Liver (tissue), 9 donors: ENCODE data around the gene ABHD12. TPM values are rescaled to one million over a fixed set of nuclear protein-coding genes. Genes with fewer than 3 reads are reported as not detected.

Experiments used
- DNase-seq: peaks from one replicate; pipeline ENCODE4 v3.0.0-alpha.2; 2017; ENCODE audit warnings: low spot score
- H3K27ac ChIP-seq, 2 donors: one replicate each; pipeline ENCODE4 v1.7.0; 2013; ENCODE audit warnings: inconsistent platforms in 2 of 2, low read length in 2 of 2, control low read depth in 1 of 2, low read depth in 1 of 2, mild to moderate bottlenecking in 1 of 2
- H3K27me3 ChIP-seq, 4 donors: one replicate each; pipeline versions ENCODE4 v1.6.1 to v1.7.0; 2013; ENCODE audit warnings: low read length in 3 of 4, inconsistent platforms in 1 of 4, mild to moderate bottlenecking in 1 of 4, moderate library complexity in 1 of 4; ENCODE audit not compliant: control insufficient read depth in 4 of 4, insufficient read depth in 4 of 4
- H3K36me3 ChIP-seq, 4 donors: one replicate each; pipeline versions ENCODE4 v1.6.1 to v1.7.0; 2013; ENCODE audit warnings: low read length in 3 of 4, mild to moderate bottlenecking in 3 of 4, low read depth in 1 of 4, moderate library complexity in 1 of 4; ENCODE audit not compliant: control insufficient read depth in 4 of 4, insufficient read depth in 3 of 4
- H3K4me1 ChIP-seq, 4 donors: one replicate each; pipeline versions ENCODE4 v1.6.1 to v1.7.0; 2013; ENCODE audit warnings: low read length in 3 of 4, mild to moderate bottlenecking in 3 of 4, moderate library complexity in 1 of 4; ENCODE audit not compliant: control insufficient read depth in 4 of 4, insufficient read depth in 4 of 4
- H3K4me3 ChIP-seq, 3 donors: one replicate each; pipeline versions ENCODE4 v1.6.1 to v1.7.0; 2013; ENCODE audit warnings: low read length in 3 of 3, control low read depth in 1 of 3, low read depth in 1 of 3, mild to moderate bottlenecking in 1 of 3
- H3K9ac ChIP-seq, 2 donors: one replicate each; pipeline ENCODE4 v1.7.0; 2013; ENCODE audit warnings: low read length in 2 of 2, mild to moderate bottlenecking in 2 of 2, moderate library complexity in 2 of 2, control low read depth in 1 of 2, low read depth in 1 of 2
- H3K9me3 ChIP-seq, 4 donors: one replicate each; pipeline versions ENCODE4 v1.6.1 to v1.7.0; 2013; ENCODE audit warnings: low read length in 3 of 4; ENCODE audit not compliant: control insufficient read depth in 4 of 4
- FOXA1 ChIP-seq: IDR thresholded peaks from 2 replicates; pipeline ENCODE4 v1.6.1; 2016; ENCODE audit warnings: antibody characterized with exemption
- FOXA2 ChIP-seq: IDR thresholded peaks from 2 replicates; pipeline ENCODE4 v1.6.1; 2016; ENCODE audit warnings: antibody characterized with exemption
- GABPA ChIP-seq, 2 donors: IDR thresholded peaks in 1 of 2; conservative IDR thresholded peaks in 1 of 2; 2 replicates each; pipeline ENCODE4 v1.6.1; 2016; ENCODE audit warnings: antibody characterized with exemption in 2 of 2, mild to moderate bottlenecking in 1 of 2, moderate library complexity in 1 of 2
- HNF4A ChIP-seq, 2 donors: conservative IDR thresholded peaks; 2 replicates each; pipeline ENCODE4 v1.6.1; 2016; ENCODE audit warnings: antibody characterized with exemption in 2 of 2, mild to moderate bottlenecking in 2 of 2
- HNF4G ChIP-seq: IDR thresholded peaks from 2 replicates; pipeline ENCODE4 v1.6.1; 2016; ENCODE audit warnings: antibody characterized with exemption
- JUND ChIP-seq, 2 donors: IDR thresholded peaks; 2 replicates each; pipeline ENCODE4 v1.6.1; 2016; ENCODE audit warnings: antibody characterized with exemption in 2 of 2
- NR2F2 ChIP-seq: IDR thresholded peaks from 2 replicates; pipeline ENCODE4 v1.6.1; 2016; ENCODE audit warnings: antibody characterized with exemption
- RAD21 ChIP-seq, 2 donors: IDR thresholded peaks; 2 replicates each; pipeline ENCODE4 v1.6.1; 2016; ENCODE audit warnings: antibody characterized with exemption in 2 of 2, mild to moderate bottlenecking in 2 of 2
- REST ChIP-seq: IDR thresholded peaks from 2 replicates; pipeline ENCODE4 v1.6.1; 2016; ENCODE audit warnings: antibody characterized with exemption, mild to moderate bottlenecking
- RXRA ChIP-seq, 2 donors: IDR thresholded peaks; 2 replicates each; pipeline ENCODE4 v1.6.1; 2017 to 2018; ENCODE audit warnings: antibody characterized with exemption in 2 of 2, mild to moderate bottlenecking in 1 of 2
- SP1 ChIP-seq: IDR thresholded peaks from 2 replicates; pipeline ENCODE4 v1.6.1; 2018; ENCODE audit warnings: antibody characterized with exemption, mild to moderate bottlenecking
- TAF1 ChIP-seq: conservative IDR thresholded peaks from 2 replicates; pipeline ENCODE4 v1.6.1; 2016; ENCODE audit warnings: antibody characterized with exemption, mild to moderate bottlenecking
- YY1 ChIP-seq: IDR thresholded peaks from 2 replicates; pipeline ENCODE4 v1.6.1; 2016; ENCODE audit warnings: antibody characterized with exemption, mild to moderate bottlenecking
- WGBS: extraction: QIAGEN DNeasy Blood & Tissue Kit; methylation state at CpG from one replicate; pipeline ENCODE4 v1.1.7; 2013; 5-methylcytosine and 5-hydroxymethylcytosine counted together
- polyA plus RNA-seq, 2 donors: library from polyadenylated mRNA; stranded (reverse) in 1 of 2; unstranded in 1 of 2; fragments of 200-250 nt in 1 of 2; fragments of >200 nt in 1 of 2; fragmentation: Nextera tagmentation in 1 of 2; extraction: Ambion mirVana in 1 of 2; gene quantifications; one replicate each; pipeline versions ENCODE4 v1.2.1 to v1.2.3, GENCODE V29; 2013 to 2015
- total RNA-seq, 2 donors: library from RNA; depleted of rRNA; stranded (reverse); fragments of >200 nt; gene quantifications; one replicate each; pipeline ENCODE4 v1.2.3, GENCODE V29; 2014
- TF ChIP-seq, protein P1 (sequence below): fragments of 150-350 bp; IDR thresholded peaks from 2 replicates; pipeline ENCODE4 v1.5.1; 2017; ENCODE audit warnings: improper control_type of control experiment, low read depth, low read length; ENCODE audit not compliant: missing input control
- TF ChIP-seq, protein P2 (sequence below): IDR thresholded peaks from 2 replicates; pipeline ENCODE4 v1.6.1; 2016; ENCODE audit warnings: antibody characterized with exemption
- TF ChIP-seq, protein P3 (sequence below): IDR thresholded peaks from 2 replicates; pipeline ENCODE4 v1.6.1; 2016; ENCODE audit warnings: antibody characterized with exemption
- TF ChIP-seq, protein P4 (sequence below): IDR thresholded peaks from 2 replicates; pipeline ENCODE4 v1.6.1; 2016; ENCODE audit warnings: antibody characterized with exemption
- donor health status: healthy.
- donor health status: healthy.
- donor health status: healthy.
- donor health status: healthy.
- donor health status: healthy.

ABHD12 gene
- total and polyA plus RNA-seq, 4 donors, result 11.1 to 15.4 (median 12.9) TPM

GRCh38 chr20:25356271-25356933 lies 34.2 kb downstream of the ABHD12 start:
- DNase-seq, result no peak
- no peak overlapping the region for H3K9ac ChIP-seq
- 81% methylated on average over 10 of the region's 10 CpGs for WGBS
- H3K27me3 ChIP-seq, result no peaks in the 10 kb centered on the region
- H3K4me1 ChIP-seq, result peaks cover 0 to 3% (median 1%) of the 10 kb centered on the region in 4 donors
- no peak overlapping the region for H3K4me3 ChIP-seq
- no peaks in the 10 kb centered on the region for H3K9me3 ChIP-seq
- no peak for TF ChIP-seq RAD21 (IDR thresholded peaks at IDR 0.05)
- no peak for TF ChIP-seq HNF4A (conservative IDR thresholded peaks at IDR 0.05)
- TF ChIP-seq, protein P1, sequence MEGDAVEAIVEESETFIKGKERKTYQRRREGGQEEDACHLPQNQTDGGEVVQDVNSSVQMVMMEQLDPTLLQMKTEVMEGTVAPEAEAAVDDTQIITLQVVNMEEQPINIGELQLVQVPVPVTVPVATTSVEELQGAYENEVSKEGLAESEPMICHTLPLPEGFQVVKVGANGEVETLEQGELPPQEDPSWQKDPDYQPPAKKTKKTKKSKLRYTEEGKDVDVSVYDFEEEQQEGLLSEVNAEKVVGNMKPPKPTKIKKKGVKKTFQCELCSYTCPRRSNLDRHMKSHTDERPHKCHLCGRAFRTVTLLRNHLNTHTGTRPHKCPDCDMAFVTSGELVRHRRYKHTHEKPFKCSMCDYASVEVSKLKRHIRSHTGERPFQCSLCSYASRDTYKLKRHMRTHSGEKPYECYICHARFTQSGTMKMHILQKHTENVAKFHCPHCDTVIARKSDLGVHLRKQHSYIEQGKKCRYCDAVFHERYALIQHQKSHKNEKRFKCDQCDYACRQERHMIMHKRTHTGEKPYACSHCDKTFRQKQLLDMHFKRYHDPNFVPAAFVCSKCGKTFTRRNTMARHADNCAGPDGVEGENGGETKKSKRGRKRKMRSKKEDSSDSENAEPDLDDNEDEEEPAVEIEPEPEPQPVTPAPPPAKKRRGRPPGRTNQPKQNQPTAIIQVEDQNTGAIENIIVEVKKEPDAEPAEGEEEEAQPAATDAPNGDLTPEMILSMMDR, result no peak
- TF ChIP-seq, protein P2, sequence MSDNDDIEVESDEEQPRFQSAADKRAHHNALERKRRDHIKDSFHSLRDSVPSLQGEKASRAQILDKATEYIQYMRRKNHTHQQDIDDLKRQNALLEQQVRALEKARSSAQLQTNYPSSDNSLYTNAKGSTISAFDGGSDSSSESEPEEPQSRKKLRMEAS, result no peak
- TF ChIP-seq NR2F2, result no peak
- TF ChIP-seq FOXA1, result no peak
- TF ChIP-seq RXRA (IDR thresholded peaks at IDR 0.05), result no peak
- no peak for TF ChIP-seq GABPA (IDR thresholded peaks at IDR 0.05 in 1 of 2, conservative IDR thresholded peaks at IDR 0.05 in 1 of 2)
- TF ChIP-seq FOXA2, result no peak
- TF ChIP-seq TAF1, result no peak
- TF ChIP-seq HNF4G, result no peak
- TF ChIP-seq, protein P3, sequence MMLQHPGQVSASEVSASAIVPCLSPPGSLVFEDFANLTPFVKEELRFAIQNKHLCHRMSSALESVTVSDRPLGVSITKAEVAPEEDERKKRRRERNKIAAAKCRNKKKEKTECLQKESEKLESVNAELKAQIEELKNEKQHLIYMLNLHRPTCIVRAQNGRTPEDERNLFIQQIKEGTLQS, result no peak
- no peak for TF ChIP-seq JUND (IDR thresholded peaks at IDR 0.05)
- no peak for TF ChIP-seq REST
- no peak for TF ChIP-seq SP1
- TF ChIP-seq, protein P4, sequence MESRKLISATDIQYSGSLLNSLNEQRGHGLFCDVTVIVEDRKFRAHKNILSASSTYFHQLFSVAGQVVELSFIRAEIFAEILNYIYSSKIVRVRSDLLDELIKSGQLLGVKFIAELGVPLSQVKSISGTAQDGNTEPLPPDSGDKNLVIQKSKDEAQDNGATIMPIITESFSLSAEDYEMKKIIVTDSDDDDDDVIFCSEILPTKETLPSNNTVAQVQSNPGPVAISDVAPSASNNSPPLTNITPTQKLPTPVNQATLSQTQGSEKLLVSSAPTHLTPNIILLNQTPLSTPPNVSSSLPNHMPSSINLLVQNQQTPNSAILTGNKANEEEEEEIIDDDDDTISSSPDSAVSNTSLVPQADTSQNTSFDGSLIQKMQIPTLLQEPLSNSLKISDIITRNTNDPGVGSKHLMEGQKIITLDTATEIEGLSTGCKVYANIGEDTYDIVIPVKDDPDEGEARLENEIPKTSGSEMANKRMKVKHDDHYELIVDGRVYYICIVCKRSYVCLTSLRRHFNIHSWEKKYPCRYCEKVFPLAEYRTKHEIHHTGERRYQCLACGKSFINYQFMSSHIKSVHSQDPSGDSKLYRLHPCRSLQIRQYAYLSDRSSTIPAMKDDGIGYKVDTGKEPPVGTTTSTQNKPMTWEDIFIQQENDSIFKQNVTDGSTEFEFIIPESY, result no peak
- TF ChIP-seq YY1, result no peak
- H3K27ac ChIP-seq, result no peak overlapping the region
- no peaks in the 10 kb centered on the region for H3K36me3 ChIP-seq
